Measurements from ENCODE around the gene DPP6. TPM values are rescaled to one million over a fixed set of nuclear protein-coding genes. Genes with fewer than 3 reads are reported as not detected.

DPP6 gene
- total and polyA plus RNA-seq, 8 donors: 0.29 to 1.2 (median 0.57) TPM

DNA sequence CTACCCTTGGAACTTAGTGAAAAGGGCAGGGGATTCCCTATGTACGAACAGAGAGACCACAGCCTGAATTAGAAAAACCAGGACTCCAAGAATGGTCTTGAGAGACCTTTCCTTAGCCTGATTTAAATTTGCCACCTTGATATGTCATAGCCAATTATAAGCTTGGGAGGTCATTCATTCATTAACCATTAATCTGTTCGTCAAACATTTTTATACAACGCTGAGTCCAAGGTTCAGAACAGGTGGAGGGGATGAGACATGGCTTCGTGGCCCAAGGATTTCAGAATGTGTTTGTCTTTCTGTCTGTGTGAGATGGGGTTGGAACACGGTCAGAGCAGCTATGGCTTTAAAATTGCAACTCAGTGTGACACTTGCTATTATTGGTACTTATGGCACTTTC is 792.8 kb downstream of the DPP6 start:
- no peaks in the 10 kb centered on the region for H3K9me3 ChIP-seq
- H3K4me1 ChIP-seq: no peaks in the 10 kb centered on the region
- TF ChIP-seq, protein P1, sequence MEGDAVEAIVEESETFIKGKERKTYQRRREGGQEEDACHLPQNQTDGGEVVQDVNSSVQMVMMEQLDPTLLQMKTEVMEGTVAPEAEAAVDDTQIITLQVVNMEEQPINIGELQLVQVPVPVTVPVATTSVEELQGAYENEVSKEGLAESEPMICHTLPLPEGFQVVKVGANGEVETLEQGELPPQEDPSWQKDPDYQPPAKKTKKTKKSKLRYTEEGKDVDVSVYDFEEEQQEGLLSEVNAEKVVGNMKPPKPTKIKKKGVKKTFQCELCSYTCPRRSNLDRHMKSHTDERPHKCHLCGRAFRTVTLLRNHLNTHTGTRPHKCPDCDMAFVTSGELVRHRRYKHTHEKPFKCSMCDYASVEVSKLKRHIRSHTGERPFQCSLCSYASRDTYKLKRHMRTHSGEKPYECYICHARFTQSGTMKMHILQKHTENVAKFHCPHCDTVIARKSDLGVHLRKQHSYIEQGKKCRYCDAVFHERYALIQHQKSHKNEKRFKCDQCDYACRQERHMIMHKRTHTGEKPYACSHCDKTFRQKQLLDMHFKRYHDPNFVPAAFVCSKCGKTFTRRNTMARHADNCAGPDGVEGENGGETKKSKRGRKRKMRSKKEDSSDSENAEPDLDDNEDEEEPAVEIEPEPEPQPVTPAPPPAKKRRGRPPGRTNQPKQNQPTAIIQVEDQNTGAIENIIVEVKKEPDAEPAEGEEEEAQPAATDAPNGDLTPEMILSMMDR (IDR thresholded peaks at IDR 0.05): no peak
- no peak overlapping the region for H3K27ac ChIP-seq
- no peak for ATAC-seq
- DNase-seq: no peak
- no peak overlapping the region for H3K4me3 ChIP-seq
- H3K36me3 ChIP-seq: no peaks in the 10 kb centered on the region
- intact Hi-C loops (cut with DNase I): no loop called here
- no peaks in the 10 kb centered on the region for H3K27me3 ChIP-seq

DNA sequence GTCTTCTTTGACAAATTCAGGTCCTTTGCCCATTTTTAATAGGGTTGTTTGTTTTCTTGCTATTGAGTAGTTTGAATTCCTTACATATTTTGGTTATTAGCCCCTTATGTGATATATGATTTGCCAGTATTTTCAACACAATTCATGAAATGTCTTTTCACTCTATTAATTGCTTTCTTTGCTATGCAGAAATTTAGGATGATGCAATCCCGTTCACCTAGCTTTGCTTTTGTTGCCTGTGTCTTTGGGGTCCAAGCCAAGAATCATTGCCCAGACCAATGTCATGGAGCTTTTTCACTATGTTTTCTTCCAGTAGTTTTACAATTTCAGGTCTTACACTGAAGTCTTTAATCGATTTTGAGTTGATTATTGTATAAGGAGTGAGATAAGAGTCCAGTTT is 796.3 kb downstream of the DPP6 start:
- Histone ChIP-seq H3K27ac (no peak overlapping the region), H3K4me1 (no peaks in the 10 kb centered on the region), H3K4me3 (no peak overlapping the region), H3K36me3 (no peaks in the 10 kb centered on the region), H3K27me3 (no peaks in the 10 kb centered on the region), H3K9me3 (peaks cover 0 to 4% of the 10 kb centered on the region in 2 donors)
- intact Hi-C loops (cut with DNase I): no loop called here
- TF ChIP-seq, protein P1 (IDR thresholded peaks at IDR 0.05): no peak
- DNase-seq (no peak), ATAC-seq (no peak)

DNA sequence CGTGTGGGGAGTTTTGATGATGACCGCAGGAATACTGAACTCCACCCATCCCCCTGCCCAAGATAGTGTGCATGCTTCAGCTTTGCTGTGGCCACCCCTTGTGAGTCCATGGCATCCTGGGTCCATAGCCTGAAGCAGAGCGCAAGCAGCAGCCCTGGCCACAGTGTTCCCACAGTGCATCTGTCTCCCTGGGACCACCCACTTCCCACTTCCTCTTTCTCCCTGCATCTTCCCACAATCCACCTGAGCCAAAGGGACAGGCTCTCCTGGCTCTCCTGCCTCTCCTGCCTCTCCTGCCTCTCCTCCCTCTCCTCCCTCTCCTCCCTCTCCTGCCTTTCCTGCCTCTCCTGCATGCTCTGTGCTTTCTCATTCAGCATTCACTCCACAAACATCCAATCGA is 800.0 kb downstream of the DPP6 start:
- Histone ChIP-seq H3K27me3 (no peaks in the 10 kb centered on the region), H3K9me3 (peaks cover 0 to 4% of the 10 kb centered on the region in 2 donors), H3K36me3 (no peaks in the 10 kb centered on the region), H3K27ac (no peak overlapping the region), H3K4me3 (no peak overlapping the region), H3K4me1 (no peaks in the 10 kb centered on the region)
- intact Hi-C loops (cut with DNase I): no loop called here
- ATAC-seq (no peak), DNase-seq (no peak)
- TF ChIP-seq, protein P1 (IDR thresholded peaks at IDR 0.05): no peak

DNA sequence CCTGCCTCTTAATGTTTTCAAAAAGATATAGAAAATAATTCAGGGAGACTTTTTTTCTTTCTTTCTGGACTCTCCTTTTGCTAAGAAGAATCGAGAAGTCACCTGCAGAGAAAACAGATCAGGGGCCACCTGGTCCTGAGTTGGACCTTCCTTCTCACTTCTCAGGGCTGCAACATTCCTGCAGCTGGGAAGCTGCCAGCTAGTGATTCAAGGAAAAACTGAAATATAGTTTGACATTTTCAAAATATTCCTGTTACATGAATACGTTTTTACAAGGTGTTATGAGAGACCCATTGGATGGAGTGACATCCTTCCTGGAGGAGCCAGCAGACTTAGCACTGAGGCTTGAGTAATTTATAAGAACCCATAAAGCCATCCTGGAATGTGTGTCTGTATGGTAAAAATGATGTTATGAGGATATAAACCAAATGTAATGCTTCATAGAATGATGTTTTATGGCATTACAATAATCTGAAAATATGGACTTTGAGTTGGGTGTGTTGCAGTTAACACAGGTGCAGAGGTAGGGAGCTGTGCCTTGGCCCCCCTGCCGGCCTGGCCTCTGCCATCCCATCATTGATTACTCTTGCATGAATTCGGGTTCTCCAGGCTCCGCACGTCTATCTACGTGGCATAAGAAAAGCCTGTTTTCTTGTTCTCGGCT is 801.0 kb downstream of the DPP6 start:
- Histone ChIP-seq H3K4me3 (no peak overlapping the region), H3K9me3 (peaks cover 0 to 4% of the 10 kb centered on the region in 2 donors), H3K27ac (no peak overlapping the region), H3K36me3 (no peaks in the 10 kb centered on the region), H3K27me3 (no peaks in the 10 kb centered on the region), H3K4me1 (no peaks in the 10 kb centered on the region)
- DNase-seq (no peak), ATAC-seq (no peak)
- intact Hi-C loops (cut with DNase I): no loop called here
- TF ChIP-seq, protein P1 (IDR thresholded peaks at IDR 0.05): no peak

DNA sequence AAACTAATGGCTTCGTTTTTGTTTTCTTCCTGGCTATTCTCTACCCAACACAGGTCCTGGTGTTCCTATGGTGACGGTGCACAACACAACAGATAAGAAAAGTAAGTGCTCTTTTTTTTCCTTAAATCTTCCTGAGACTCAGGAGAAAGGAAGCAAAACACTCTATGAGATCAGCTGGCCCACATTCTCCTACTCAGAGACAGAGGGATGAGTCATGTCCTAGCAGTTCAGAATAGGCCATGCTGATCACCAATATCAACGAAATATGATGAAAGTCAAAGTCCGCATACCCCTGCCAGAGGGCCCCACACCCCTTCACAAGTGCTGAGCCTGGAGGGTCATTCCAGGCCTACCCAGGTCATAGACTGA is 801.5 kb downstream of the DPP6 start:
- no peaks in the 10 kb centered on the region for H3K4me1 ChIP-seq
- no peaks in the 10 kb centered on the region for H3K27me3 ChIP-seq
- no peak overlapping the region for H3K4me3 ChIP-seq
- DNase-seq: no peak
- peaks cover 0 to 4% of the 10 kb centered on the region in 2 donors for H3K9me3 ChIP-seq
- TF ChIP-seq, protein P1 (IDR thresholded peaks at IDR 0.05): no peak
- H3K36me3 ChIP-seq: no peaks in the 10 kb centered on the region
- ATAC-seq: no peak
- intact Hi-C loops (cut with DNase I): no loop called here
- H3K27ac ChIP-seq: no peak overlapping the region

Data from left lung (tissue), 10 donors.